SK-MEL-5 (cell line): Measurements from ENCODE around the gene KCNQ1OT1. TPM values are rescaled to one million over a fixed set of nuclear protein-coding genes. Genes with fewer than 3 reads are reported as not detected.

Experiments
- DNase-seq: peaks from one replicate; pipeline ENCODE4 v3.0.0-alpha.2; 2016; ENCODE audit warnings: low read depth, low spot score
- in situ Hi-C: cut with HindIII; loops from 2 replicates; pipeline ENCODE4 v1.10.0; 2016; ENCODE audit warnings: low sequenced_read_pairs, high pct_unique_total_duplicates, low pct_unique_long_range_greater_than_20kb
- total RNA-seq: library from RNA; depleted of rRNA; stranded (reverse); fragments of >200 nt; shearing (Covaris generic); gene quantifications from 2 replicates; pipeline ENCODE4 v1.2.3, GENCODE V29; 2014

KCNQ1OT1 gene
- total RNA-seq, 1 experiment from 2014 or later = 0.48 TPM

GRCh38 chr11:2586087-2586792 lies 113.6 kb downstream of the KCNQ1OT1 start:
- in situ Hi-C loops = no loop called here
- DNase-seq = no peak

- in situ Hi-C loops = no loop called here
- no peak for DNase-seq
Observed at GRCh38 chr11:2585566-2586086, 114.2 kb downstream of the KCNQ1OT1 start.

DNA sequence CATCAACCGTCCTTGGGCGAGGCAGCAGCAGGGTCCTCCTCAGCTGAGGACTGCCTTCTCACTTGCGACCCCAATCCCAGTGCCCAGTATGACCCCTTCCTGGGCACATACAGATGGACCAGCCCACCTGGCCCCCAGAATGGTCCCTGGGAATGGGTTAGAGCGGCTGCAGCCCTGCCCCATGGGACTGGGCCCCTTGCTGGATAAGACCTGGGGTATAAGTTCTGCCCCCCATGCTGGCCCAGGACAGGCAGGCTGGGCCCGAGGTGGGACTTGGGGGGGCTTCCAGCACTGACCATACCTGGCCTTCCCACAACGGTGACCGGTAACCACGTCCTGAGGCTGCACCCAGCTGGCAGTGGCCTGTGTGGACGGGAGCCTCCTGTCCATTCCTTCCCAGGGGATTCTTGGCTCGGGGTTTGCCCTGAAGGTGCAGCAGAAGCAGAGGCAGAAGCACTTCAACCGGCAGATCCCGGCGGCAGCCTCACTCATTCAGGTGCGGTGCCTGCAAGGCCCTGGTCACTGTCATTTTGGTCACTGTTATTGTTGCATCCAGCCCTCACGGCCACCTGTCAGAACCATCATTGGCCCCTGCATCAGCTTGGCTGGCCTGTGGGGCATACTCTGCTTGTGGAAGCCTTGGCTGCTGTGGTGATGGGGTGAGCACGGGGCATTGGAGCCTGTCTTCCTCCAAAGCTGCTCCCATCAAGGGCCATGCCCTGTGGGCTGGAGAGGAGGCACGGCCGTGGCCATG lies 114.8 kb downstream of the KCNQ1OT1 start:
- in situ Hi-C loops = no loop called here
- DNase-seq = no peak

GRCh38 chr11:2584434-2584811 lies 115.4 kb downstream of the KCNQ1OT1 start:
- in situ Hi-C loops = no loop called here
- no peak for DNase-seq

DNA sequence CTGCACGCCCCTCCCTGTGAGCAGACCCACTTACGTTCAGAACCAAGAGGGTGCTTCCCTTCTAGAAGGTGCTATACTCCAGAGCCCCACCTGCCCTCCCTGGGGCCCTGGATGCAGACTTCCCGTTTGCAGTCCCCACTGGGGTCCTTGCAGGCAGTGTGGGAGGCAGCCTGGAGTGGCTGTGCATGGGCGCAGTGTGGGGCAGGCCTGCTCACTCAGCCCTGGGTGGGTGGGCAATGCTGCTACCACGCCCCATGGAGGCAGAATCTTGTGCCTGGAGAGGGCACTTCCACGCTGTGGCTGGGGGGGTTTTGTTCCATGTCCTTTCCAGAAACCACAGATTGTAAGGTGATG lies 116.2 kb downstream of the KCNQ1OT1 start:
- in situ Hi-C loops = no loop called here
- no peak for DNase-seq

- in situ Hi-C loops = no loop called here
- DNase-seq = no peak
Observed at GRCh38 chr11:2582946-2583604, 116.7 kb downstream of the KCNQ1OT1 start.

DNA sequence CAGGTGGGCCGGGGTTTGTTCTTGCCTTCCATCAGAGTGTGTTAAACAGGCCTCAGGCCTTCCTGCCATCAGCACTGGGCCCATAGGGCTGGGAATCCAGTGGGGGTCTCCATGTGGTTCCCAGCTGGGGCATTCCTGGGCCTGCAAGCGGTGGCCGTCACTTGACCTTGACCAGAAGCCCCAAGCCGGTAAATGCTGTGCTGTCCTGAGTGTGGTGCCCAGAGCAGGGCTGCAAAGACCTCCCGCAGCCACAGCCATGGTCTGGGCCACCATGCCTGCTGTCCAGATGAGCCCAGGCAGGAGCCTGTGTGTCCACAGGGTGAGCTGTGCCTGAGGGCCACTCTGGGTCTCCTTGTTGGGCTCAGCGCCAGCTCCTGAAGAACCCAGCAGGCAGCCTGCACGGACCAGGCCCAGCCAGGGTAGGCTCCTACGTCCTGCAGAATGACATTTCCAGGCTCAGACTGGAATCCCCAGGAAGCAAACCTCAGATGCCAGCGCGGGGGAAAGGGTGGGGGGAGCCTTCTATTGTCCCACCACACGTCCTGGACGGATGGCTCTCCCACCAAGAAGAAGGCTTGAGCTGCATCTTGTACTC lies 117.3 kb downstream of the KCNQ1OT1 start:
- in situ Hi-C loops = no loop called here
- DNase-seq = no peak

GRCh38 chr11:2581931-2582350 lies 117.9 kb downstream of the KCNQ1OT1 start:
- in situ Hi-C loops = no loop called here

GRCh38 chr11:2581151-2581930 lies 118.5 kb downstream of the KCNQ1OT1 start:
- in situ Hi-C loops = no loop called here
- no peak for DNase-seq

More at GRCh38 chr11:2581931-2582350, 117.9 kb downstream of the KCNQ1OT1 start:
- no peak for DNase-seq

DNA sequence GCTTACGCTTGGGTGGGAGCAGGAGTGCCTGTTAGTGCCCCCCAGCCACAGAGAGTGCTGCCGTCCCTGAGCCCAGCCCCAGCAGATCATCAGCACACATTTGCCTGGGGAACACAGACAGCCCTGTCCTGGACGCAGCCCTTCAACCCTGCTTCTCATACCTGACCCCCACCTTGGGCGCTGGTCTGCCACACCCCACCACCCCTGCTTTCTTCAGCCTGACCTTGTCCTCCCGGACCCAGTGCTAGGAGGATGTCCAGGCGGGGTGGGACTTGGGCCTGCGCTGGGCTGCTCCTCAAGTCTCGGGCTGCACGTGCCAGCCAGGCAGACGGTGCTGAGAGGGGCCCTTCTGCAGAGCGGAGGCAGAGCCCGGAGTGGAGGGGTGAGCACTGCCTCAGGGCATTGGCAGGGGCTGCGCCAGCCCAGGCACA lies 119.2 kb downstream of the KCNQ1OT1 start:
- no peak for DNase-seq

GRCh38 chr11:2580061-2580421 lies 119.8 kb downstream of the KCNQ1OT1 start:
- in situ Hi-C loops = no loop called here
- no peak for DNase-seq

More for the DNA sequence above, 119.2 kb downstream of the KCNQ1OT1 start:
- in situ Hi-C loops = no loop called here

DNA sequence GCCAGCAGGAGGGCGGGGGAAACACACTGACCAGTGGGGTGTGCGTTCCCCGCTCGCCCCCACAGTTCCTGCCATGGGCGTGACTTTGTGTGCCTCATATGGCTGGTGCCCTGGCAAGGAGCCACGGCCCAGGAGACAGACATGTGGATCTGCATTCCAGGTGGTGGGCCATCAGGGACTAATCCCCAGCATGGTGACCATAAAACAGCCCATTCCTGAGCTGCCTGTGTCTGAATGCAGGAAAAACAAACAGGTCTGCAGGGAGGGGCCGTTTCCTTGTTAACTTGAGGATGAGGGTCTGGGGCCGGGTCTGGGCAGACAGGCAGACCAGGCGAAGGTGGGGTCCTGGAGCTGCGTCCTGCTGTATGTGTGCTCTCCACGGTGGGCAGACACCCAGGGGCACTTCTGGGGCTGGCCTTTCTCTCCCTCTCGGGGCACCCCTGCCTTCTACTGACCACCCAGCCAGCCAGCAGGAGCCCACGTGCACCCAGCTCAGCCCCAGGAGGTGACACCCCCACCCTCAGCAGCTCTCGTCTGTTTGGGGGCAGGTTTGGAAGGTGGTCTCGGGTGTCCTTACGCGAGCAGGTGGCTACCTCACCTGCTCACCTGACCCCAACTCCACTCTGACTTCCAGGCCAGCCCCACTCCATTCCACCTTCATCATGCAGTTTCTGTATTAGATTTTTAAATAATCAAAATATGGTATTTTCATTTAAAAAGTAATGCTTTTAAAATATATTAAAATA lies 120.3 kb downstream of the KCNQ1OT1 start:
- in situ Hi-C loops = no loop called here
- DNase-seq = no peak

GRCh38 chr11:2578929-2579270 lies 120.9 kb downstream of the KCNQ1OT1 start:
- DNase-seq = no peak
- in situ Hi-C loops = no loop called here

DNA sequence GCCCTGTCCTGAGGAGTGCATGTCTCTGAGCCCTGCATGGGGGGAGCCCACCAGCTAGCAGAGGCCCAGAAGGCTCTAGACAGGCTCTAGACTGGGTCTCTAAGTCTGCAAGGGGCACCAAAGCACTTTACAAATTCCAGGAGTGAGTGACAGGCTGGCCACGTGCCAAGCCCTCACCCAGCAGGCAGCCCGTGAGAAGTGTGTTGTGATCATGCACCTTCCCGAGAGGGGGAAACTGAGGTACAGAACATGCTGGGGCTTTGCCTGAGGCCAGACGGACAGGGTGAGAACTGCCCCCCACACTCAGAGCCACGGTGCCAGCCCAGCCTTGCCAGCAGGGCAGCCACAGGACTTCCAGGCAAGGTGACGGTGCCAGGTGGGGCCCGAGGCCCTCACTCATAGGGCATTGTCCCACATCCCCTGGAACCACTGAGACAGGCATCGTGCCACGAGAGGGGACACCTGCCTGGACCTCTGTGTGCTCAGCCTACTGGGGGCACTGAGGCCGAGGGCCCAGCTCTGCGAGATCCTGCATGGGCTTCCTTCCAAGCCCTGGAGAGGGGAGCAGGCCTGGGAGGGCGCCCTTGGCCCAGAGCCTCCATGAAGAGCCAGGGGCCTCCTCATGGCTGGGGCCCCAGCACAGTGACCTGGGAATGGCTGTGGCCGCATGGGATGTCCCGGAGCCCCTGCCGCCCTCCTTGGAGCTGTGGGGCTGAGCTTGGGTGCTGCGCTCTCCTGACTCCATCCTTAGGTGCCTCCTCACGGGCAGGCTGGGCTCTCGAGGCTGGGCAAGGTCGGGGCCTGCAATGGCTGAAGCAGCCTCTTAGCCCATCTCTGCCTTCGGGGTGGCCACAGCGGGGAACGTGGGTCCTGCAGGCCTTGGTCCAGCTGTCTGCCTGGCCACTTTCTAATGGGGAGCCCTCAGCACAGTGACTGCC lies 121.5 kb downstream of the KCNQ1OT1 start:
- DNase-seq = no peak
- in situ Hi-C loops = no loop called here

- no peak for DNase-seq
- in situ Hi-C loops = no loop called here
Observed at GRCh38 chr11:2577031-2577990, 122.5 kb downstream of the KCNQ1OT1 start.
